Osteocyte (in vitro differentiated cells): ENCODE results near the gene RAD51B. TPM values are rescaled to one million over a fixed set of nuclear protein-coding genes. Genes with fewer than 3 reads are reported as not detected.

Source experiments
- DNase-seq: peaks from one replicate; pipeline ENCODE4 v3.0.0; 2021; ENCODE audit warnings: mixed read lengths; ENCODE audit not compliant: unreplicated experiment; ENCODE audit errors: extremely low spot score
- H3K27ac Mint-ChIP-seq: one replicate; pipeline ENCODE4 v1.8.0; 2021; ENCODE audit warnings: mild to moderate bottlenecking, mixed read lengths; ENCODE audit not compliant: unreplicated experiment
- H3K27me3 Mint-ChIP-seq: one replicate; pipeline ENCODE4 v1.8.0; 2021; ENCODE audit warnings: mixed read lengths; ENCODE audit not compliant: unreplicated experiment
- H3K36me3 Mint-ChIP-seq: one replicate; pipeline ENCODE4 v1.8.0; 2021; ENCODE audit warnings: mixed read lengths; ENCODE audit not compliant: unreplicated experiment
- H3K4me1 Mint-ChIP-seq: one replicate; pipeline ENCODE4 v1.8.0; 2021; ENCODE audit warnings: mixed read lengths; ENCODE audit not compliant: unreplicated experiment
- H3K4me3 Mint-ChIP-seq: one replicate; pipeline ENCODE4 v1.8.0; 2021; ENCODE audit warnings: mild to moderate bottlenecking, moderate library complexity, mixed read lengths; ENCODE audit not compliant: unreplicated experiment
- H3K9me3 Mint-ChIP-seq: one replicate; pipeline ENCODE4 v1.8.0; 2021; ENCODE audit warnings: mixed read lengths; ENCODE audit not compliant: unreplicated experiment
- total RNA-seq: library from RNA; stranded (reverse); gene quantifications from 2 replicates; pipeline ENCODE4 v1.2.1, GENCODE V29; 2021
- TF ChIP-seq, protein P1 (sequence below): fragments of 200-600 bp; sonication (generic); IDR thresholded peaks from 2 replicates; pipeline ENCODE4 v1.5.0; 2021; ENCODE audit warnings: antibody characterized with exemption, mild to moderate bottlenecking, moderate library complexity

RAD51B gene
- total RNA-seq, 1 donor from 2014 or later, result 12.7 TPM

DNA sequence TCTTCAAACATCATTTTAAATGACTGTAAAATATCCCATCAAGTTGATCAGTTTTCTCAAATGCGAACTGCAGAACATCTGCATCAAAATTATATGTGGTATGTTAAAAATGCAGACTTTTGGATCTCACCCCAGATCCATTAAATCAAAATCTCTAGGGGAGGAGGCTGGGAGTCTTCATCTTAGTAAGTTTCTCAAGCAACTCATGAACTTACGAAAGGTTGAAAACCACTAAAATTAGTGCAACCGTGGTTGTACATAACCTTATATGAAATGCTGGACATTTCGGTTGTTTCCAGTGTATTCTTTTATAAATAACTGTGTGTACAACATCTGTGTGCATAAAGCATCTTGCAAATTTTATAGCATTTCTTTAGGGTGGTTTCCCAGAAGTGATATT, 934.1 kb downstream of the RAD51B start:
- no peaks in the 10 kb centered on the region for H3K36me3 Mint-ChIP-seq
- no peak overlapping the region for H3K27ac Mint-ChIP-seq
- no peak overlapping the region for H3K4me3 Mint-ChIP-seq
- DNase-seq, result no peak
- H3K4me1 Mint-ChIP-seq, result peaks cover 23% of the 10 kb centered on the region
- H3K9me3 Mint-ChIP-seq, result no peaks in the 10 kb centered on the region
- TF ChIP-seq, protein P1, sequence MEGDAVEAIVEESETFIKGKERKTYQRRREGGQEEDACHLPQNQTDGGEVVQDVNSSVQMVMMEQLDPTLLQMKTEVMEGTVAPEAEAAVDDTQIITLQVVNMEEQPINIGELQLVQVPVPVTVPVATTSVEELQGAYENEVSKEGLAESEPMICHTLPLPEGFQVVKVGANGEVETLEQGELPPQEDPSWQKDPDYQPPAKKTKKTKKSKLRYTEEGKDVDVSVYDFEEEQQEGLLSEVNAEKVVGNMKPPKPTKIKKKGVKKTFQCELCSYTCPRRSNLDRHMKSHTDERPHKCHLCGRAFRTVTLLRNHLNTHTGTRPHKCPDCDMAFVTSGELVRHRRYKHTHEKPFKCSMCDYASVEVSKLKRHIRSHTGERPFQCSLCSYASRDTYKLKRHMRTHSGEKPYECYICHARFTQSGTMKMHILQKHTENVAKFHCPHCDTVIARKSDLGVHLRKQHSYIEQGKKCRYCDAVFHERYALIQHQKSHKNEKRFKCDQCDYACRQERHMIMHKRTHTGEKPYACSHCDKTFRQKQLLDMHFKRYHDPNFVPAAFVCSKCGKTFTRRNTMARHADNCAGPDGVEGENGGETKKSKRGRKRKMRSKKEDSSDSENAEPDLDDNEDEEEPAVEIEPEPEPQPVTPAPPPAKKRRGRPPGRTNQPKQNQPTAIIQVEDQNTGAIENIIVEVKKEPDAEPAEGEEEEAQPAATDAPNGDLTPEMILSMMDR, result no peak
- no peaks in the 10 kb centered on the region for H3K27me3 Mint-ChIP-seq

DNA sequence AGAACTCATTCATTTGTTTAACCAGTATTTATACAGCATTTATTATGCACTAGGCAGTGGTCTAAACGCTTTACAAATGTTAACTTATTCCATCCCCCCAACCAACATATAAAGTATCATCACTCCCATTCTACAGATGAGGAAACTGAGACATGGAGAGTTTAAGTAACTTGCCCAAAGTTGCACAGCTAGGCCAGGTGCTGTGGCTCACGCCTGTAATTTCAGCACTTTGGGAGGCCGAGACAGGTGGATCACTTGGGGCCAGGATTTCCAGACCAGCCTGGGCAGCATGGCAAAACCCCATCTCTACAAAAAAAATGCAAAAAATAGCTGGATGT, 935.4 kb downstream of the RAD51B start:
- no peaks in the 10 kb centered on the region for H3K9me3 Mint-ChIP-seq
- no peak for DNase-seq
- H3K4me1 Mint-ChIP-seq, result peaks cover 23% of the 10 kb centered on the region

DNA sequence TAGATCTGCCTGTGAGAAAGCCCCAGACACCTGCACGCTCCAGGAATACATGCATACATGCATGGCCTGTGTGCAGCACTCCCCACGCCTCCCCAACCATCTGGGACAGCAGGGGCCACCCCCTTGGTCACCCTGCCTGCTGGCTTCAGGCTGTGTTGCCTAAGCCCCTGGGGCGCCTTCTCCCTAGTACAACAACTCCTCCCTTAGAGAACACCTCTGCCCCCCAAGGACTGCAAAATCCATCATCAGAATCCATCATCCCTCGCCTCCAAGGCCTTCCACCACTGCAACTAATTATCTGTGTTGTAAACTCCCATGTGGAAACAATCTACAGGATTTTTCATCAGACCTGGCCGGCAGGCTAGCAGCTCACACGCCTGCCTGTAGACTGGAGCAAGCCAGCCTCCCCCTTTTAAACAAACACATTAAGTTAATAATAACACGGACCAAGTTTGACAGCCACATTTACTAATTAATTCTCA, 936.5 kb downstream of the RAD51B start:
- DNase-seq, result no peak
- TF ChIP-seq, protein P1, result no peak
- Mint-ChIP-seq H3K9me3 (no peaks in the 10 kb centered on the region), H3K27ac (no peak overlapping the region), H3K27me3 (no peaks in the 10 kb centered on the region), H3K4me3 (no peak overlapping the region), H3K36me3 (no peaks in the 10 kb centered on the region), H3K4me1 (peaks cover 23% of the 10 kb centered on the region)

More for the DNA sequence above, 935.4 kb downstream of the RAD51B start:
- TF ChIP-seq, protein P1, result no peak
- H3K27ac Mint-ChIP-seq, result no peak overlapping the region
- H3K27me3 Mint-ChIP-seq, result no peaks in the 10 kb centered on the region
- H3K4me3 Mint-ChIP-seq, result no peak overlapping the region
- H3K36me3 Mint-ChIP-seq, result no peaks in the 10 kb centered on the region

DNA sequence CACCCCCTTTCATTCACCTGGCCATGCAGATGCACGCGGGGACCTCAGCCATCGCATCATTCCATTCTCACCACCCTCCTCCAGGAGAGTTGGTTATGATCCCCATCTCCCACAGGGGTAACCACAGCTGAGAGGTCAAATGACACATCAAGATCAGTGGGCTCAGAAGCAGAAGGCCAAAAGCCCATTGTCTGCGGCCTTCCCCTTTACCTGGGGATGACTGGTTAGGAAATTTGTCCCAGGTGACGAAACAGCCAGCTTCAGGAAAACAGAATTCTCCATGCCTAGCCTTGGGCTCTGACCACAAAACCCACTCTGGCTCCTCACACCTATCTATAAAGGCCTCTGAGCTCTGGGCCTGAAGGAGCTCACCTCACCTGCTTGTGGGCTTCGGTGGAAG, 937.2 kb downstream of the RAD51B start:
- TF ChIP-seq, protein P1, result no peak
- no peak overlapping the region for H3K27ac Mint-ChIP-seq
- no peak for DNase-seq
- peaks cover 23% of the 10 kb centered on the region for H3K4me1 Mint-ChIP-seq
- H3K27me3 Mint-ChIP-seq, result no peaks in the 10 kb centered on the region
- H3K9me3 Mint-ChIP-seq, result no peaks in the 10 kb centered on the region
- no peaks in the 10 kb centered on the region for H3K36me3 Mint-ChIP-seq
- no peak overlapping the region for H3K4me3 Mint-ChIP-seq

DNA sequence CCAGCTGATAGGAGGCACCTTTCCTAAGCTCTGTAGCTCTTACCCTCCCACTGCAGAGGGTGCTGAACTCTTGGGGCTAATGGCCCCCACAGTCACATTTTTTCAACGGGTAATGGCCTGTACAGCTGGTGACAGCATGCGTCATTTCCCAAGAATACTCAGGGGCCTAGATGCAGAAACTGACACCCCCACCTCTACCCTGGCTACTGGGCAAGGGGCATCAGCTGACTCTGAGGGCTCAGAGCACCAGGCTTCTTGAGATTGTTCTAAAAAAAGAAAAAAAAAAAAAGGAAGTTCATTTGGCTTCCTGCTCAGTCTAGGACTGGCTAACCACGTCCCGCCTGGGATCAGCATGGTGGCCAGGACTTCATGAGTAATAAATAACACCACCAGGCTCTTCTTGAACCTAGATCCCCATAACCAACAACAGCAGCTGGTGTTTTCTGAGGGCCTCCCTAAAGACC, 938.1 kb downstream of the RAD51B start:
- H3K9me3 Mint-ChIP-seq, result no peaks in the 10 kb centered on the region
- no peak overlapping the region for H3K4me3 Mint-ChIP-seq
- no peak overlapping the region for H3K27ac Mint-ChIP-seq
- H3K27me3 Mint-ChIP-seq, result no peaks in the 10 kb centered on the region
- H3K36me3 Mint-ChIP-seq, result no peaks in the 10 kb centered on the region
- TF ChIP-seq, protein P1, result no peak
- peaks cover 22% of the 10 kb centered on the region for H3K4me1 Mint-ChIP-seq
- DNase-seq, result no peak
